K562 (cell line): ENCODE data around the gene PLCB3. TPM values are rescaled to one million over a fixed set of nuclear protein-coding genes. Genes with fewer than 3 reads are reported as not detected.

Source experiments
- ATAC-seq: fragments of 200-7000 bp; cut with Tn5 transposase; 3 replicates; pipeline ENCODE4 v1.9.1; 2020; ENCODE audit warnings: moderate library complexity
- BruUV-seq: library from RNA; stranded (reverse); fragments of 400-500 nt; replicated peaks from 2 replicates; lab custom pipeline; 2021; lab: Mats Ljungman, UMichigan
- CTCF ChIA-PET: fragments of 300-600 bp; formaldehyde crosslinking; extraction: SDS; loops from one replicate; lab custom pipeline; 2021; ENCODE audit warnings: low intra/inter-chr PET ratio; lab: Yijun Ruan, JAX
- POLR2A ChIA-PET: fragments of 300-600, 350-650 bp; sonication (Branson Sonifier 250); formaldehyde crosslinking; extraction: SDS; loops from one replicate; lab custom pipeline; 2021; ENCODE audit warnings: antibody characterized with exemption, inconsistent platforms; lab: Yijun Ruan, JAX
- DNase-seq, 4 experiments: peaks; one replicate each; pipeline versions ENCODE4 v3.0.0 to v3.0.0-alpha.2; 2011 to 2018; ENCODE audit warnings: low spot score in 3 of 4, mixed read lengths in 3 of 4; ENCODE audit errors: extremely low read depth in 1 of 4
- FAIRE-seq: peaks from 2 replicates; lab custom pipeline; 2011; peaks lifted over from hg19 to GRCh38; lab: Jason Lieb, UNC
- H2AFZ ChIP-seq: 2 replicates; pipeline ENCODE4 v1.6.0; 2011; ENCODE audit warnings: low read depth, low read length, control low read depth, inconsistent platforms
- H3K27ac ChIP-seq: fragments of 200-600 bp; 3 replicates; pipeline ENCODE4 v1.8.0; 2011; ENCODE audit warnings: low read depth, mild to moderate bottlenecking, control low read depth, inconsistent platforms, low read length, moderate library complexity, mixed read lengths; ENCODE audit errors: extremely low read depth
- H3K27me3 ChIP-seq, 2 experiments: fragments of 300-600 bp in 1 of 2; 2 replicates in 1 of 2; 3 replicates in 1 of 2; pipeline versions ENCODE4 v1.6.0 to v1.8.0; 2011; ENCODE audit warnings: inconsistent platforms in 2 of 2, low read length in 2 of 2, mild to moderate bottlenecking in 1 of 2, mixed read lengths in 1 of 2, moderate library complexity in 1 of 2; ENCODE audit not compliant: control insufficient read depth in 2 of 2, insufficient read depth in 2 of 2
- H3K36me3 ChIP-seq: fragments of 300-600 bp; 3 replicates; pipeline ENCODE4 v1.8.0; 2011; ENCODE audit warnings: mild to moderate bottlenecking, low read length, inconsistent platforms; ENCODE audit not compliant: control insufficient read depth, insufficient read depth
- H3K4me1 ChIP-seq, 2 experiments: fragments of 200-600 bp in 1 of 2; replicated peaks in 1 of 2; 2 replicates in 1 of 2; 3 replicates in 1 of 2; pipeline versions ENCODE4 v1.5.1 to v1.8.0; 2011; ENCODE audit warnings: inconsistent platforms in 2 of 2, low read length in 2 of 2, mild to moderate bottlenecking in 1 of 2, mixed read lengths in 1 of 2, moderate library complexity in 1 of 2; ENCODE audit not compliant: control insufficient read depth in 2 of 2, insufficient read depth in 2 of 2
- H3K4me2 ChIP-seq: 2 replicates; pipeline ENCODE4 v1.6.1; 2011; ENCODE audit warnings: low read length, control low read depth, inconsistent platforms, mixed read lengths; ENCODE audit not compliant: insufficient read depth
- H3K4me3 ChIP-seq: fragments of 200-600 bp; sonication (generic), shearing (Covaris generic); 2 replicates; pipeline ENCODE4 v1.5.1; 2016; ENCODE audit warnings: control low read depth, inconsistent platforms
- H3K79me2 ChIP-seq: fragments of 200-600 bp; 3 replicates; pipeline ENCODE4 v1.8.0; 2011; ENCODE audit warnings: low read length, inconsistent platforms; ENCODE audit not compliant: control insufficient read depth, insufficient read depth
- H3K9ac ChIP-seq, 2 experiments: 2 replicates each; pipeline versions ENCODE4 v1.6.0 to v1.6.1; 2011; ENCODE audit warnings: low read depth in 2 of 2, low read length in 2 of 2, control low read depth in 1 of 2, inconsistent platforms in 1 of 2, mild to moderate bottlenecking in 1 of 2, mixed read lengths in 1 of 2; ENCODE audit not compliant: insufficient read depth in 1 of 2
- H3K9me1 ChIP-seq: one replicate; pipeline ENCODE4 v1.6.0; 2011; ENCODE audit warnings: inconsistent platforms, mild to moderate bottlenecking, low read length, moderate library complexity; ENCODE audit not compliant: control insufficient read depth, insufficient read depth
- H3K9me3 ChIP-seq: replicated peaks from 2 replicates; pipeline ENCODE4 v1.5.1; 2011; ENCODE audit warnings: low read depth, low read length, inconsistent platforms; ENCODE audit not compliant: control insufficient read depth, insufficient read depth
- H4K20me1 ChIP-seq: replicated peaks from 2 replicates; pipeline ENCODE4 v1.6.1; 2011; ENCODE audit warnings: low read length, inconsistent platforms, mixed read lengths; ENCODE audit not compliant: control insufficient read depth, insufficient read depth
- CBX2 ChIP-seq: fragments of 200-600 bp; sonication (generic); IDR thresholded peaks from one replicate; pipeline ENCODE4 v1.6.1; 2012; ENCODE audit warnings: mild to moderate bottlenecking, low read length, inconsistent platforms; ENCODE audit not compliant: insufficient read depth, poor library complexity, severe bottlenecking
- RBFOX2 ChIP-seq: fragments of 200-400 bp; formaldehyde crosslinking; IDR thresholded peaks from 2 replicates; pipeline ENCODE4 v1.6.1; 2017; ENCODE audit warnings: low read depth, mild to moderate bottlenecking, low read length, moderate library complexity
- SNRNP70 ChIP-seq: fragments of 200-400 bp; formaldehyde crosslinking; optimal IDR thresholded peaks from 2 replicates; pipeline ENCODE3; 2017; ENCODE audit warnings: low read depth, low read length
- U2AF1 ChIP-seq: fragments of 200-400 bp; formaldehyde crosslinking; optimal IDR thresholded peaks from 2 replicates; pipeline ENCODE3; 2017; ENCODE audit warnings: mild to moderate bottlenecking, low read depth, low read length, moderate library complexity
- WGBS: fragments of 100-300 bp; shearing (Covaris generic); methylation state at CpG from one replicate; pipeline ENCODE4 v1.1.6; 2016; ENCODE audit warnings: low coverage, mixed read lengths; ENCODE audit not compliant: insufficient coverage; ENCODE audit errors: missing lambda C conversion rate; 5-methylcytosine and 5-hydroxymethylcytosine counted together
- in situ Hi-C: fragments of 300-500 bp; cut with MboI; formaldehyde crosslinking; loops from 4 replicates; pipeline ENCODE4 v1.15.0; 2018; ENCODE audit warnings: inconsistent platforms, mixed read lengths
- intact Hi-C: fragments of 100-400 bp; cut with micrococcal nuclease; formaldehyde crosslinking; loops from 2 replicates; pipeline ENCODE4 v1.14.2; 2022
- polyA plus RNA-seq, 8 experiments: library from polyadenylated mRNA; depleted of rRNA in 4 of 8; stranded (reverse) in 5 of 8; unstranded in 3 of 8; fragments of >200 nt; fragmentation: Nextera tagmentation in 2 of 8; fragmentation: Illumina TruSeq in 1 of 8; extraction: Ambion mirVana in 2 of 8; extraction: Trizol in 1 of 8; gene quantifications; 2 replicates each; pipeline versions ENCODE4 v1.2.1 to v1.2.3, GENCODE V29; 2011 to 2014; ENCODE audit warnings: inconsistent platforms in 1 of 8, missing spikeins in 1 of 8
- total RNA-seq, 7 experiments: library from RNA; depleted of rRNA in 6 of 7; stranded (reverse); fragments of >200 nt in 6 of 7; fragmentation: Illumina TruSeq in 2 of 7; extraction: Trizol in 2 of 7; gene quantifications; 2 replicates each; pipeline versions ENCODE4 v1.2.1 to v1.2.3, GENCODE V29; 2011 to 2021; ENCODE audit warnings: low replicate concordance in 1 of 7

The PLCB3 gene
- total and polyA plus RNA-seq, 9 of the 15 experiments (the other 6 are each of a cell fraction or from before 2014, with no cell fraction given): 0.31 to 44.8 (median 14.6) TPM

- WGBS: 88% methylated on average over 28 of the region's 35 CpGs
- intact Hi-C loops: no loop called here
- DNase-seq: no peak
- TF ChIP-seq U2AF1 (no peak), RBFOX2 (peak; percentile 2)
- H3K9ac ChIP-seq: peak overlapping the region in 1 of 2 experiments; percentile 66; a peak in 2 of 4 replicates
- no peaks in the 10 kb centered on the region for H3K9me3 ChIP-seq
- ChIA-PET POLR2A (interaction anchor here (0.9 to 4.4 kb wide), 4 partner anchors 9 to 49 kb away, joined by 3 to 43 read pairs (median 4); partner anchors contain the start of gene FERMT3), CTCF (no interaction called here)
- ATAC-seq: no peak
- H3K4me1 ChIP-seq: peaks cover 9 to 69% of the 10 kb centered on the region in 2 experiments; a peak in 4 of 5 replicates
- FAIRE-seq: no peak
- no peak overlapping the region for H3K4me3 ChIP-seq
- H3K9me1 ChIP-seq: no peaks in the 10 kb centered on the region
- H3K27ac ChIP-seq: no peak overlapping the region
- peaks cover 11% of the 10 kb centered on the region for H4K20me1 ChIP-seq
- no TSS peak for BruUV-seq
- peaks cover 66% of the 10 kb centered on the region for H3K36me3 ChIP-seq
- peaks cover 27% of the 10 kb centered on the region for H3K79me2 ChIP-seq
- no peak overlapping the region for H3K4me2 ChIP-seq
- H3K27me3 ChIP-seq: no peaks in the 10 kb centered on the region
- in situ Hi-C loops: no loop called here
- no peak overlapping the region for H2AFZ ChIP-seq
These were observed 4.1 kb downstream of the PLCB3 start for GRCh38 chr11:64255135-64256128.

GRCh38 chr11:64256300-64256699 lies 5.0 kb downstream of the PLCB3 start:
- H3K9me1 ChIP-seq: no peaks in the 10 kb centered on the region
- no TSS peak for BruUV-seq
- H3K27me3 ChIP-seq: no peaks in the 10 kb centered on the region
- intact Hi-C loops (no loop called here), in situ Hi-C loops (no loop called here)
- peaks cover 75% of the 10 kb centered on the region for H3K36me3 ChIP-seq
- peak overlapping the region in 1 of 2 experiments; percentile 76; a peak in 2 of 4 replicates for H3K9ac ChIP-seq
- no peak for TF ChIP-seq CBX2
- no peak for TF ChIP-seq SNRNP70
- TF ChIP-seq RBFOX2: peak; percentile 18; the same call in 1 of the 2 replicates
- WGBS: 95% methylated on average over 13 of the region's 15 CpGs
- H3K27ac ChIP-seq: no peak overlapping the region
- no peak overlapping the region for H3K4me2 ChIP-seq
- FAIRE-seq (no peak), ATAC-seq (no peak), DNase-seq (no peak)
- H3K79me2 ChIP-seq: peaks cover 27% of the 10 kb centered on the region
- H2AFZ ChIP-seq: no peak overlapping the region
- no peaks in the 10 kb centered on the region for H3K9me3 ChIP-seq
- CTCF ChIA-PET: no interaction called here
- no peak overlapping the region for H3K4me3 ChIP-seq
- POLR2A ChIA-PET: interaction anchor here (0.9 to 4.4 kb wide), 2 partner anchors 8 to 13 kb away, joined by 4 to 43 read pairs; no protein-coding TSS in a partner anchor
- peaks cover 6 to 60% of the 10 kb centered on the region in 2 experiments; a peak in 4 of 5 replicates for H3K4me1 ChIP-seq
- H4K20me1 ChIP-seq: peaks cover 11% of the 10 kb centered on the region
